HG03135 (cell line): ENCODE data around the gene SMIM35.
A peak's percentile ranks its signal among the peaks of the same experiment; 100 is the strongest.
"Not testable (repeated sequence)": the region's sequence is repeated elsewhere in the genome, so short reads cannot be mapped to it uniquely, and the experiment has no call there.

Source experiments
- ATAC-seq: cut with Tn5 transposase; IDR thresholded peaks from one replicate; pipeline ENCODE4 v1.9.1; 2021; ENCODE audit warnings: mild to moderate bottlenecking, moderate library complexity; ENCODE audit not compliant: unreplicated experiment

Gene SMIM35

DNA sequence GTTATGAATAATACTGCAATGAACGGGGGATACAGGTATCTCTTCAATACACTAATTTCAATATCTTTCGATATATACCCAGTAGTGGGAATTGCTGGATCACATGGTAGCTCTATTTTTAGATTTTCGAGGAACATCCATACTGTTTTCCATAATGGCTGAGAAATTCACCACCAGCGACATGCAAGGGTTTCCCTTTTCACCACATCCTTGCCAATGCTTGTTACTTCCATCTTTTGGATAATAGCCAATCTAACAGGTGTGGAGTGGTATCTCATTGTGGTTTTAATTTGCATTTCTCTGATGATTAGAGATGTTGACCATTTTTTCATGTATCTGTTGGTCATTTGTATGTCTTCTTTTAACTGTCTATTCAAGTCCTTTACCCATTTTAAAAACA, 94.6 kb downstream of the SMIM35 start:
- no peak for ATAC-seq

DNA sequence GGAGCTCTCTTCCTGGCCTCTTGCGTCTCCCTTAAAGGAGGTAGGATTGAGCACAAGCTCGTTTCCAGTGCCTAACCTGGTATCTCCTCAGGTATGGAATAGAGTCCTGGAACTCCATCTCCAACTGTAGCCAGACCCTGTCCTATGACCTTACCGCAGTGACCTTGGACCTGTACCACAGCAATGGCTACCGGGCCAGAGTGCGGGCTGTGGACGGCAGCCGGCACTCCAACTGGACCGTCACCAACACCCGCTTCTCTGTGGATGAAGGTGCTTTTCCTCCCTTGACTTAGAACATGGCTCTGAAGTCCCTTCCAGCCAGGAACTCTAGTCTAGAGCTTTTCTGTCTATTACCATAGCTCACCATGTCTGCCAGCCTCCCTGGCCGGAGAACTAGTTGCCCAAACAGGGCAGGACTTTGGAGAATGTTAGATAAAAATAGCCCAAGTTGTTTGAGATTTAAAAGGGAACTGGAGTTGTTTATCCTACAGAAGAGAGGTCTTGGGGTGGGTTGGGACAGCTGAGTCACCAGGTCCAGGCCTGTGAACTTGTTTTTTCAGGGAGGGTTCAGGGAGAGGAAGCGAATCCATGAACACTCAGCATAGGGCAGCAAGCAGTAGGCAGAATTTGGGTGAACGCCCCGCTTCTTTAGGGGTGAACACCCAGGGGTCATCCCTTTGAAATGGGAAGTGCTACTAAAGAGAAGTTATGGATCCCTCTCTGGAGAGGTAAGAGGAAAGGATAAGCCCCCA, 97.2 kb downstream of the SMIM35 start:
- no peak for ATAC-seq

DNA sequence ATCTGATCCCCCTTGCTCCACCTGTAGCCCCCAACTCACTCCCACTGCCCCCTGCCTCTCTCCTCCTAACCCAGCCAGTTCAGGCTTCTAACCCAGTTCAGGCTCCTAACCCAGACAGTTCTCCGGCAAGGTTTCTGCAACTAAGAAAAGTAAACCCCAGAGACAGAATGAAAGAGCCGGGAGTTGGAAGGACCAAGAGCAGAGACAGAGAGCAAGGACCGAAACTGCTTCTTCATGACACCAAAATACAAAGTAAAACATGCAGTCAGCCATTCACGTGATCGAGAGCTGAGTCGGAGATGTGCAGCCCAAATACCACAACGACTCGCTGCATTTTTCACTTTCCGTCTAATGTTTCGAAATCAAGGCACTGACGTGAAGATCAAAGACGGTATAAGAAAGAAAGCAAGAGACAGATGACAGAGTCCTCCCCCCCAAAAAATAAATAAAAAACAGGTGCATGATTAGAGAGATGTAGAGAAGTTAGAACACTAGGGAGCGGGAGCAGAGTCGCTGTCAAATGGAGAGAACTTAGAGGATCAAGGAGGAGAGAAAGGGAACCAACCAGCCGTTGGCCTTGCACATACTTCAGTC, 99.7 kb downstream of the SMIM35 start:
- peak; percentile 51 for ATAC-seq

DNA sequence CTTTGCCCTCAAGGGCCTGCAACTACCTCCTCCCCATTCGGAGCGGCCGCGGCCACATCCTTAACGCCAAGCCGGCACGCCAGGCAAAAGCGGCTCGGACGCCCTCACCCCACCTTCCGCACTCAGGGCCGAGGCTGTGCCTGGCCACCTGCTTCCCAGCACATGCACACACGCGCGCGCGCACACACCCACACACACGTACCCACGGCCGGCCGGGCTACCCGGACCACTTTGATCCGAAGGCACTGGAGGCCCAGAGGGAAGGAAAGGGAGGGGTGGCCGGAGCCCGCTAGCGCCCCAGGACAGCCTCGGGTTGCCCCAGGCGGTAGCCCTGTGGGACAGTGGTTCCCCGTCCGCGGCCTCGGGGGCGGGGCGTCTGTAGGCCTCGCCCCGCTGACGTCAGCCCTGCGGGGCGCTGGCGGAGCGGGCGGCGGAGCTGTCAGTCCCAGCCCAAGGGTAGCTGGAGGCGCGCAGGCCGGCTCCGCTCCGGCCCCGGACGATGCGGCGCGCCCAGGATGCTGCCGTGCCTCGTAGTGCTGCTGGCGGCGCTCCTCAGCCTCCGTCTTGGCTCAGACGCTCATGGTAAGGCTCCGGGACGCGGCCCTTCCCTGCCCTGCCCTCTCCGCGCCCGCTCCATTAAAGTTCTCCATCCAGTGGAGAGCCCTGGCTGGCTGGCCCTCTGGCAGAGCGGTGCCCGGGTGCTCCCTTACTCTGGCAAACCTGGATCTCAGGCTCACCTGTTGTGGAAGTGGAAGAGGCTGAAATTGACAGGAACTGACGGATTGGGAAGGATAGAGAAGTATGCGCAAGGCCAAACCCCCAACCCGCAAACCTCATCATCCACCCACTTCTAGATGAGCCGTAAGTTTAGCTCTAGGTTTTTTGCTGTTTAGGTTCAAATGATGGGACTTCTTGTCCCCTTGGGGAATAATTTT, 100.5 kb downstream of the SMIM35 start, which contains the start of gene IL10RA:
IL10RA (plus strand) TSS at position 442 of the 935 bp plus-strand sequence; CDS start at position 516, 74 bp downstream.
- peak; percentile 76 for ATAC-seq

DNA sequence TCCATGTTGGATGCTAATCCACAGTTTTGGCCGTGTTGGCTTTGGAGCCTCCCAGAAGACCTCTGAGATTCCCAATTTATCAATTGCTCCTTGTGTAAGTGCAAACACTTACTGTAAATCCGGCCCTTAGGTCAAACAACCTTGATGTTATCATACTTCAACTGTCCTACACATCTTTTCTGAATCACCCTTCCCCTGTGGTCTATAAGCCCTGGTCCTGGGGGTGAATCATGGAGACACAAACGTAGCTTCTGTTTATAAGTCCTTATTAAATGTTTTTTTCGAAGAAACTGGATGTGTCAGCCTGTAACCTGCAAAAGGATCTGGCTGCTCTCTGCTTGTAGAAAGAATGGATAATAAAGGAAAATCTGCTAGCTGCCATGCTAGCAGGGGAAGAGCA, 102.3 kb downstream of the SMIM35 start:
- ATAC-seq = no peak

DNA sequence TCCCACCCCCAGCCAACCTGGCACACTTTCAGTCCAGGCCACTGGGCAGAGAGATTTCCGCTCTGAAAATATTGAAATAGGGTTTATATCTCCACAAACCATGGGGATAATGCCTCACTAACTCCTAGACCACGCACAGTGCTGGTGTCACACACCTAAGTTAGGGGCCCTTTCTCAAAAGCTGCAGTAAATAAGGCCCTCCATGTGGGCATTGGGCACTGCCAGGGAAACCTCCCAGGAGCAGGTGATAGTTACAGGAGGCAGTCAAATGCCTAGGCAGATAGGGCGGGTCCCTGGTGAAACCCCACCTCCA, 103.6 kb downstream of the SMIM35 start:
- no peak for ATAC-seq

DNA sequence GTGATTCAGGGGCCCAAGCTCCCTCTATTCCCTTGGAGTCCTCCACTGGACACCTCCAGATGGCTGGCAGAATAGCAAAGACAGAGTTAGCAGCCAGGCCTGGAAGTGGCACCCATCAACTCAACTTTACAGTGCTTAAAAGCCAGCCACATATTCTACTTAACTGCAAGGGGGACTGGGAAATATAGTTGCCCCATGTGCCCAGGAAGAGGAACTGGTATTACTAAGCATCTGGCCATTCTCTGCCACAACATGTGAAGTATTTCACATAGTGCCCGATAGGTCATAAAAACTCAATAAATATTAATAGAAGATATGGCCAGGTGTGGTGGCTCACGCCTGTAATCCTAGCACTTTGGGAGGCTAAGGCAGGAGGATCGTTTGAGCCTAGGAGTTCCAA, 106.0 kb downstream of the SMIM35 start:
- ATAC-seq = no peak

DNA sequence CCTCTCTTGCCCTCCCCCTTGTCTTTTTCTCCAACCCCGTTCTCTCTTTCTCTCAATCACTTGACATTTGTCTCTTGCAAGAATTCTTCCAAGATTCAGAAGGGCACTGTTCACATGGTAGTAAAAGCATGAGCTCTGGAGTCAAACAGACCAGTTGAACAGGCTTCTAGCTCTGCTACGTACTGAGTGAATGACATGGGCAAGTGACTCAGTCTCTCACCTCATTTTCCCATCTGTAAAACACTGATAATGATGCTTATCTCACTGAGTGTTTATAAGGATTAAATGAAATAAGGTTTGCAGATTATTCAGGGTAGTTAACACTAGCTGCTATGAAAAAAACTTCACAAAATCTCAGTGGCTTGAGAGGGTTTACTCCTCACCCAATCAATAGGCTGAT, 106.5 kb downstream of the SMIM35 start:
- ATAC-seq = no peak

DNA sequence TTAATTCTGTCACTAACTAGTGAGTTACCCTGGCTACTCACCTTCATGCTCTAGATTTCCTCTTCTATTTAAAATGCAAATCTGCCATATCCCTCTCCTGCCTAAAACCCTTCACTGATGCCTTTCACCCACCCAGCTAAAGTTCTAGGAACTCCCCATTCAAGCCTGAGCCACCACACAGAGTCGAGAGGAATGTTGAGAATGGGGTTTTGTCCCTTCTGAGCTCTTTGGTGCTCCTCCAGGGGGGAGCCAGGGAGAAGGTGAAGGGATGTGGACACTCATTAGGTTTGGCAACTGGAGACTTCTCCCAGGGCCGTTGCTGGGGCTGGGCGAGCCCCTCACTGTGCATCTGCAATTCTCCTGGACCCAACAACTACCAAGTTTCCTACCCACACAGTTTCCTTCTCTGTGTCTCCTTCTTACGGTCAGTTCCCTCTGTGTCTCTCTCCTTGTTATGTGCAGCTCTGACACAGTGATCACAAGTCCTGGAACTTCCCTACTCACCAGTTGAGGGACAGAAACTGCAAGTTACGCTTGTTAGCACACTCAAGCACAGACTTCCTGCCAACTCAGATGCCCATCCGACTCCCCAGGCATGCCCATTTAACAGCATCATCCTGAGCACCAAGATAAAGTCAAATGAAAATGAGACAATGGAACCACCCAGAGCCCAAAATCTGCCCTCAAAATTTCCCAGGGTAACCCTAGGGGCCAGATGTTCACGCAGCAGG, 107.1 kb downstream of the SMIM35 start:
- no peak for ATAC-seq

DNA sequence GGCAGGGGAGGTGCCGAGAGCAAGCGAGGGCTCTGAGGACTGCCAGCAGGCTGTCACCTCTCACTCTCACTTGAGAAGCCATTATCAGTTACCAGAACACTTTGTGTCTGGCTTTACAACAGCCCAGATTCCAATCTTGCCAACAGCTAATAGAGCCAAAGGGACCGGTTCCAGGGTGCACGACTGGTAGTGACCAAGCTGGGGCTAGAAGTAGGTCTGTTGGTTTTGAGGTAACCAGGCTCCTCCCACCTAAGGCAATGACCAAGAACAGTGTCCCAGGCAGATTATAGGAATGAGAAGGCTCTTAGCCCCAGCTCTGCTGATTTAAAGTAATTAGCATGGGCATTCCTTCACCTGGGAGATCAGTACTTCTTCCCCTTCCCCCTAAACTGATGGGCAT, 107.8 kb downstream of the SMIM35 start:
- ATAC-seq = no peak

DNA sequence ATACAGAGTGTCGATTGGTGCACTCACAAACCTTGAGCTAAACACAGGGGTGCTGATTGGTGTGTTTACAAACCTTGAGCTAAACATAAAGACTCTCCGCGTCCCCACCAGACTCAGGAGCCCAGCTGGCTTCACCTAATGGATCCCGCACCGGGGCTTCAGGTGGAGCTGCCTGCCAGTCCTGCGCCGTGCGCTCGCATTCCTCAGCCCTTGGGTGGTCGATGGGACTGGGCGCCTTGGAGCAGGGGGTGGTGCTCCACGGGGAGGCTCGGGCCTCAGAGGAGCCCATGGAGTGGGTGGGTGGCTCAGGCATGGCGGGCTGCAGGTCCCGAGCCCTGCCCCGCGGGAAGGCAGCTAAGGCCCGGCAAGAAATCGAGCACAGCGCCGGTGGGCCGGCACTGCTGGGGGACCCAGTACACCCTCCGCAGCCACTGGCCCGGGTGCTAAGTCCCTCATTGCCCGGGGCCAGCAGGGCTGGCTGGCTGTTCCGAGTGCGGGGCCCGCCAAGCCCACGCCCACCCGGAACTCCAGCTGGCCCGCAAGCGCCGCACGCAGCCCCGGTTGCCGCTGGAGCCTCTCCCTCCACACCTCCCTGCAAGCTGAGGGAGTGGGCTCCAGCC, 108.4 kb downstream of the SMIM35 start:
- ATAC-seq = not testable (repeated sequence)

DNA sequence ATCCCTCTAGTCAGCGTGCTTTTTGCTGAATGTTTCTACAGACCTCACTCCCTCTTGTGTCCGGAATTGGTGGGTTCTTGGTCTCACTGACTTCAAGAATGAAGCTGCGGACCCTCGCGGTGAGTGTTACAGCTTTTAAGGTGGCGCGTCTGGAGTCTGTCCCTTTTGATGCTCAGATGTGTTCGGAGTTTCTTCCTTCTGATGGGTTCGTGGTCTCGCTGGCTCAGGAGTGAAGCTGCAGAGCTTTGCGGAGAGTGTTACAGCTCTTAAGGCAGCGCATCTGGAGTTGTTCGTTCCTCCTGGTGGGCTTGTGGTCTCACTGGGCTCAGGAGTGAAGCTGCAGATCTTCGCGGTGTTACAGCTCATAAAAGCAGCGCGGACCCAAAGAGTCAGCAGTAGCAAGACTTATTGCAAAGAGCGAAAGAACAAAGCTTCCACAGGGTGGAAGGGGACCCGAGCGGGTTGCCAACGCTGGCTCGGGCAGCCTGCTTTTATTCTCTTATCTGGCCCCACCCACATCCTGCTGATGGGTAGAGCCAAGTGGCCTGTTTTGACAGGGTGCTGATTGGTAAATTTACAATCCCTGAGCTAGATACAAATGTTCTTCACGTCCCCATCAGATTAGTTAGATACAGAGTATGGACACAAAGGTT, 109.0 kb downstream of the SMIM35 start:
- not testable (repeated sequence) for ATAC-seq

DNA sequence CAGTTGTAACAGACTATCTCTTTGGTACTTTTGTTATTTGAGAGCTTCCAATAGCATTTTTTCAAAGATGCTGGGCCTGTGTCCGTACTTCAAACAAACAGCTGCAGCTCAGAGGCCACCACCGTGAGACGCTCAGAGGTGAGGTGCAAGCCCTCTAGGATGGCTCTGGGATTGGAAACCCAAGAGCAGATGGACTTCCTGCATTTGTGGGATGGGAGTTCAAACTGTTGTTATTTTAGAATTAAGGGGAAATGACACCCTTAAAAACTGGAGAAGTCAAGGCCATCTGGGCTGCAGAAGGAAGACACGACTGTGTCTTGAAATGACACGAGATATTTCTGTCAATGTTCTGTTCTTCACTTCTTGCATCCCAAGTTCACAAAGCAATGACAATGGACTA, 109.7 kb downstream of the SMIM35 start:
- ATAC-seq = no peak

DNA sequence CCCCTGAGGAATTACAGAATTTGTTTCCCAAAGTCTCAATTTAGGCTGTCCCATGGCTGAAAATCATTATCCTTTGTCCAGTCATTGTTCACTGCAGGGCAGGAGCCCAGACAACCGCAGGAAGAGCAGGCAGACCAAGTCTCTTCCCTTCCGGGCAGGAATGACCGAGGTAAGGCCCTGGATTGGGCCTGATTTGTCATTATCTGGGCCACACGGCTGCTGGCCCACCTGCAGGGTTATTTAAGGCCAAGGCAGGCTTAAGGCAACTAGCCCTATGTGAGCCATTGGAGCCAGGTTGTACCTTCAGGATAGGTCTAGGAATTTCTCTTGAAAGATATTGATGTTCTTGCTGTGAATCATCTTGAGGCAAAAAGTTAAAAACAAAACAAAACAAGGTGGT, 110.3 kb downstream of the SMIM35 start:
- ATAC-seq = no peak

DNA sequence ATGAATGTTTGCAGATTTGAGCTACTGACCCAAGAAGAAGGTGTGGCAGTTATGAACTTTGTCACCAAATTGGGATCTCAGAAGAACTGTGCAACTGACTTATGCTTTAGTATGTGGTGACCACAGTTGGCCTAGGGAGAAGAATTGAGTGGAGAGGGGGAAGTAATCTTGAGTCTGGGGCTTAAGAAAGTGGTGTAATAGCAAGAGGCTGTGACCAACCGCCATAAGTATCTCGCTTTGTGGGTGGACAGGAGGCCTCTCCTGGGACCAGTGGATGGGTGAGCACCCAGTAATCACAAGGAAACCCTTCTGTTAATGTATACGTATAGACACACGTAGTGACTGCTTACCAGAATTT, 113.3 kb downstream of the SMIM35 start:
- no peak for ATAC-seq

DNA sequence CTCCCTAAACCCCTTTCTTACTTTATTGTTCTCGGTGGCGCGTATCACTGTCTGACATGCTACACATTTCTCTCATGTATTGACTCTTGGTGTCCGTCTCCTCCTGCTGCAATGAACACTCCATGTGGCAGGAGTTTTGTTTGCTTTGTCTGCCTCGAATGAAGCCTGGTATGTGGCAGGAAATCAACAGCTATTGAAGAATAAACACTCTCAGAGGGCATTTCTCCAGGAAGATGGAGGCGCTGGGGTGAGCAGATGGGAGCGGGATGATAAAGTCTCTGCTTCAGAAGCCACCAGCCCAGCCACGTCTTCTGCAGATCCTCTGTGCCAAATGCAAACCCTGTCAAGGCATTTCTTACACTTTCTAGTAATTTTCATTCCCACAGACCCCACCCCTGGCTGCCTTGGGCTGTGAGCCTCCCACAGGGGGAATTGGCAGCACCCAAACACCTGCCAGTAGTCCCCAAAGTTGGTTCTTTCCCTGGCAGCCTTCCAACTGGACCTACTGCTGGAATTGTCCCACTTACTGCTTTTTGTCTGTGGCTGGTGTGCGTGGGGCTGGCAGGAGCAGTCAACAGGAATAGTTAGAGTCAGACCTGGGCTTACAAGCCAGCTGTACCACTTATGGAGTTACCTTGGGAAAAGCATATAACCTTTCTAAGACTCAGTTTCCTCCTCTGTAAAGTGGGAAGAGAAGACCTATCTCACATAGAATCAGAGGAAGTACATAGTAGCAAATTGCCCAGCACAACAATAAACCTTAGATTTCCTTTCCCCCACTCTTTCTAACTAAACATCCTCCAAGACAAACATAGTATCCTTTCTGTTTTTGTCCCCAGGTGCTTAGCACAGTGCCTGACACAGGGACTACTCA, 113.9 kb downstream of the SMIM35 start:
- ATAC-seq = no peak

DNA sequence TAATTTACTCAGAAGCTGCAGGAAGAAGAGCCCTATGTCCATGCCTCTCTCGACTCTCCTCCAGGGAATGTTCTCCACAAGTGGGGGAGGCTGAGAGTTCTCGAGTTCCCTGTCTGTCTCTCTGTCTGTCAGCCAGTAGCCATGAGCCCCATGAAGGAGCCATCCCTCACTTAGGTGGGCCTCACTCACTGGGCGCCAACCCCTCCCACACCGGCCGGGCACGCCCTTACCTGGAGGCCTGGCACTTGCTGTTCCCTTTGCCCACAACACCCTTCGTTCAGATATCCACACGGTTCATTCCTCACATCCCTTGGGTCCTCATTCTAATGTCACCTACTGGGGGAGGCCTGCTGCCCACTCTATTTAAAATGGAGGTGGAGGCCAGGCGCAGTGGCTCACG, 114.7 kb downstream of the SMIM35 start:
- no peak for ATAC-seq

DNA sequence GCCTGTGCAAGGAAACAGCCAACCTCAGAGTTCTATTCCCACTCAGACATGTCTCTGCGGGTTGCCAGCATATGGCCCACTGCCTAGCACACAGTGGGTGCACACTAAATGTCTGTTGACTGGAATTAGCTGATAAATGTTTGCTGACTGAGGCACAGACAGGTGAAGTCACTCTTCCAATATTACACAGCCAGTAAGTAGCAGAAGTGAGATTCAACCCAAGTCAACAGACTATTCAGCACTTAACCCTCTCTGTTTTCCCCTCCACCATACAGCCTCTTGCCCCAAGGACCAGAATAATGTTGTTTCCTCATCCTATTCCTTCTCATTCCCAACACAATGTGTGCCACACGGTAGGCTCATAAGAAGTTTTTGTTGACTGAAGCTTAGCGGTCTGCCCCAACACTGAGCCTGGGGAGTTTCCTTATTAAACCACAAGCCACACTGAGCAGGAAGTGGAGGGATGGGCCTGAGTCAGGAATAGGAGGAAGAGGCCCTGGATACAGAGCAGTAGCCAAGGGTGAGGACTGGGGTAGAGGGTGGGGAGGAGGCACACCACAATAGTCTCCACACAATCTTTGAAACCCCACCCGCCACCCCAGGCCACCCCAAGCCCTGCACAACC, 116.3 kb downstream of the SMIM35 start:
- ATAC-seq = no peak
